ENCODE measurements around the gene NFYB. TPM values are rescaled to one million over a fixed set of nuclear protein-coding genes. Genes with fewer than 3 reads are reported as not detected.

Gene NFYB
- total RNA-seq, 1 donor from 2014 or later: 40.2 TPM

GRCh38 chr12:104108755-104109445, 29.1 kb downstream of the NFYB start:
- Mint-ChIP-seq H3K27ac (peak overlapping the region; percentile 41), H3K4me1 (peaks cover 6% of the 10 kb centered on the region), H3K9me3 (no peaks in the 10 kb centered on the region), H3K36me3 (no peaks in the 10 kb centered on the region), H3K4me3 (no peak overlapping the region), H3K27me3 (ENCODE audit: low read depth) (no peaks in the 10 kb centered on the region)
- peak; percentile 58 to 86 for DNase-seq (ENCODE audit: low spot score in 2 of 2, unreplicated experiment in 2 of 2)
- TF ChIP-seq, protein P1, sequence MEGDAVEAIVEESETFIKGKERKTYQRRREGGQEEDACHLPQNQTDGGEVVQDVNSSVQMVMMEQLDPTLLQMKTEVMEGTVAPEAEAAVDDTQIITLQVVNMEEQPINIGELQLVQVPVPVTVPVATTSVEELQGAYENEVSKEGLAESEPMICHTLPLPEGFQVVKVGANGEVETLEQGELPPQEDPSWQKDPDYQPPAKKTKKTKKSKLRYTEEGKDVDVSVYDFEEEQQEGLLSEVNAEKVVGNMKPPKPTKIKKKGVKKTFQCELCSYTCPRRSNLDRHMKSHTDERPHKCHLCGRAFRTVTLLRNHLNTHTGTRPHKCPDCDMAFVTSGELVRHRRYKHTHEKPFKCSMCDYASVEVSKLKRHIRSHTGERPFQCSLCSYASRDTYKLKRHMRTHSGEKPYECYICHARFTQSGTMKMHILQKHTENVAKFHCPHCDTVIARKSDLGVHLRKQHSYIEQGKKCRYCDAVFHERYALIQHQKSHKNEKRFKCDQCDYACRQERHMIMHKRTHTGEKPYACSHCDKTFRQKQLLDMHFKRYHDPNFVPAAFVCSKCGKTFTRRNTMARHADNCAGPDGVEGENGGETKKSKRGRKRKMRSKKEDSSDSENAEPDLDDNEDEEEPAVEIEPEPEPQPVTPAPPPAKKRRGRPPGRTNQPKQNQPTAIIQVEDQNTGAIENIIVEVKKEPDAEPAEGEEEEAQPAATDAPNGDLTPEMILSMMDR (IDR thresholded peaks at IDR 0.05; ENCODE audit: unreplicated experiment): peak; percentile 79

DNA sequence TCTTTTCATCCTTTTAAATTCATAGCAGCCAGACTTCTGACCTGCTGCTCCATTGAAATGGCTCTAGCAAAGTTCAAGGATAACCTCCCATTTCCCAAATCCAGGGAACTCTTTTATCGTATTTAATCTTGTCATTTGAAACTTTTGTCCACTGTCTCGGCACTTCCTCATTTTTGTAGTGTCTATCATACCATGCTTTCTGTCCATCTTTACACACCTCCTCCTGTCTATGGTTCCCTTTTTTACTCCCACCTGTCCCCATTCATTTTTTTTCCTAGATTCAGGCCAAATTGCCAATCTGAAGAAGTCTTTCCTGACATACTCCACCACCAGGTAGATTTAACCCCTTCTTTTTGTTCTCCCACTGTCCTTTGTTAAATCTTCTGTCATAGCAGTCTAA, 31.0 kb downstream of the NFYB start:
- no peak overlapping the region for H3K27ac Mint-ChIP-seq
- H3K36me3 Mint-ChIP-seq: peaks cover 7% of the 10 kb centered on the region
- no peak overlapping the region for H3K4me3 Mint-ChIP-seq
- peaks cover 6% of the 10 kb centered on the region for H3K4me1 Mint-ChIP-seq
- no peak for DNase-seq (ENCODE audit: low spot score in 2 of 2, unreplicated experiment in 2 of 2)
- H3K27me3 Mint-ChIP-seq (ENCODE audit: low read depth): no peaks in the 10 kb centered on the region
- H3K9me3 Mint-ChIP-seq: no peaks in the 10 kb centered on the region
- TF ChIP-seq, protein P1 (IDR thresholded peaks at IDR 0.05; ENCODE audit: unreplicated experiment): no peak

DNA sequence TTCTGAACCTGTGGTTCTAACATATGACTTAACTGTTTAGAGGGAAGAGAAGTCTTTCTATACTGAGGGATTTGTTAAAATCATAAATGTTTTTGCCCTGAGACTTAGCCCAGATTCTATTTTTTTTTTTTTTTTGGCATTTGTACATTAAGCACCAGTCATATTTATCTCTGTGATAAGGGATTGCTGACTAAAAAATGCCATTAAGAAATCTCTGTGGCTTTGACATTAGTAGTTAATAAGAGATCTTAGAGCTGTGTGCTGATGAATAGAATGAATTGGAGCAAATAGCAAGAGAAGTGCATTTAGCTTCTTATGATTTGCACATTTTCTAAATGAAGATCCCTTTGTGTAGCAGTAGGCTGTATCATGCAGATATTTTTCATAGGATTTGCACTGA, 32.5 kb downstream of the NFYB start:
- no peak overlapping the region for H3K27ac Mint-ChIP-seq
- H3K9me3 Mint-ChIP-seq: no peaks in the 10 kb centered on the region
- DNase-seq (ENCODE audit: low spot score in 2 of 2, unreplicated experiment in 2 of 2): no peak
- H3K27me3 Mint-ChIP-seq (ENCODE audit: low read depth): no peaks in the 10 kb centered on the region
- no peak overlapping the region for H3K4me3 Mint-ChIP-seq
- H3K4me1 Mint-ChIP-seq: peaks cover 6% of the 10 kb centered on the region
- H3K36me3 Mint-ChIP-seq: peaks cover 13% of the 10 kb centered on the region
- TF ChIP-seq, protein P1 (IDR thresholded peaks at IDR 0.05; ENCODE audit: unreplicated experiment): no peak

DNA sequence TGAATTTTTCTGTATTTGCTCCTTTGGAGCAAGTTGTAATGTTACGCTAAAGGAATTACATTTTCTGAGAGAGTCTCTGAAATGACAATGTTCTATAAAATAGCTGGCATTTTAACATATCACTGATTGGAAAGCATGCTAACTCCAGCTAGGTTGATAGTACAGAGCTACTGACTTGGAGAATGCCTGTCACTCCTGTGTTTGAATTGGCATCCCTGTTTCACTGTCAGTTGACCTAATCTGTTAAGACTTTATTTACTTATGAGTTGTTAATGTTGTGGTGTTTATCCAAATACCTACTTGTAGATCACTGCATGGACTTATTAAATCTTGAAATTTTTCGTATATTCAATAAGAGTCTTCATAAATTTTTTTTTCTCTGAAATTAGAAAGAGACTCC, 40.1 kb downstream of the NFYB start:
- Mint-ChIP-seq H3K4me1 (peaks cover 3% of the 10 kb centered on the region), H3K9me3 (no peaks in the 10 kb centered on the region), H3K36me3 (peaks cover 31% of the 10 kb centered on the region), H3K27me3 (ENCODE audit: low read depth) (no peaks in the 10 kb centered on the region), H3K4me3 (no peak overlapping the region), H3K27ac (no peak overlapping the region)
- no peak for DNase-seq (ENCODE audit: low spot score in 2 of 2, unreplicated experiment in 2 of 2)
- TF ChIP-seq, protein P1 (IDR thresholded peaks at IDR 0.05; ENCODE audit: unreplicated experiment): no peak

GRCh38 chr12:104095289-104095688, 42.7 kb downstream of the NFYB start:
- H3K27me3 Mint-ChIP-seq (ENCODE audit: low read depth): no peaks in the 10 kb centered on the region
- H3K36me3 Mint-ChIP-seq: peaks cover 25% of the 10 kb centered on the region
- DNase-seq (ENCODE audit: low spot score in 2 of 2, unreplicated experiment in 2 of 2): no peak
- H3K4me3 Mint-ChIP-seq: no peak overlapping the region
- TF ChIP-seq, protein P1 (IDR thresholded peaks at IDR 0.05; ENCODE audit: unreplicated experiment): no peak
- peaks cover 3% of the 10 kb centered on the region for H3K4me1 Mint-ChIP-seq
- no peak overlapping the region for H3K27ac Mint-ChIP-seq
- H3K9me3 Mint-ChIP-seq: no peaks in the 10 kb centered on the region

Measured in mesothelial cell of epicardium (in vitro differentiated cells).